K562 (cell line): Measurements from ENCODE around the gene HNRNPA2B1. TPM values are rescaled to one million over a fixed set of nuclear protein-coding genes. Genes with fewer than 3 reads are reported as not detected.

Experiments used
- CAMTA2 ChIP-seq: fragments of 250-450 bp; sonication (Bioruptor Pico); conservative IDR thresholded peaks from 2 replicates; pipeline ENCODE4 v1.5.1; 2022
- CCNT2 ChIP-seq: IDR thresholded peaks from 2 replicates; pipeline ENCODE4 v1.6.1; 2011; ENCODE audit warnings: borderline replicate concordance, low read depth, mild to moderate bottlenecking, moderate library complexity, mixed read lengths, low read length; ENCODE audit not compliant: insufficient read length; ENCODE audit errors: extremely low read depth
- ELF1 ChIP-seq: fragments of 200-800 bp; sonication (Bioruptor generic); IDR thresholded peaks from 2 replicates; pipeline ENCODE4 v1.6.1; 2016; ENCODE audit warnings: missing genetic modification characterization, missing compliant biosample characterization
- MTF1 ChIP-seq: fragments of 250-450 bp; sonication (Bioruptor Pico); IDR thresholded peaks from 2 replicates; pipeline ENCODE4 v1.9.0; 2021; ENCODE audit warnings: moderate library complexity, mild to moderate bottlenecking, inconsistent platforms, borderline replicate concordance
- PHF8 ChIP-seq: fragments of 200-600 bp; sonication (generic); IDR thresholded peaks from 2 replicates; pipeline ENCODE4 v1.6.1; 2012; ENCODE audit warnings: mixed run types, mild to moderate bottlenecking, inconsistent platforms, low read length, moderate library complexity, borderline replicate concordance
- SMARCB1 ChIP-seq: IDR thresholded peaks from 2 replicates; pipeline ENCODE4 v1.6.1; 2011; ENCODE audit warnings: improper control_type of control experiment, low read depth; ENCODE audit not compliant: insufficient read length
- U2AF1 ChIP-seq: fragments of 200-400 bp; formaldehyde crosslinking; optimal IDR thresholded peaks from 2 replicates; pipeline ENCODE3; 2017; ENCODE audit warnings: mild to moderate bottlenecking, low read depth, low read length, moderate library complexity
- ZBED1 ChIP-seq: IDR thresholded peaks from 2 replicates; pipeline ENCODE4 v1.6.1; 2014
- ZNF24 ChIP-seq: fragments of 450-650 bp; IDR thresholded peaks from 2 replicates; pipeline ENCODE4 v1.6.1; 2016
- polyA plus RNA-seq, 8 experiments: library from polyadenylated mRNA; depleted of rRNA in 4 of 8; stranded (reverse) in 5 of 8; unstranded in 3 of 8; fragments of >200 nt; fragmentation: Nextera tagmentation in 2 of 8; fragmentation: Illumina TruSeq in 1 of 8; extraction: Ambion mirVana in 2 of 8; extraction: Trizol in 1 of 8; gene quantifications; 2 replicates each; pipeline versions ENCODE4 v1.2.1 to v1.2.3, GENCODE V29; 2011 to 2014; ENCODE audit warnings: inconsistent platforms in 1 of 8, missing spikeins in 1 of 8
- total RNA-seq, 7 experiments: library from RNA; depleted of rRNA in 6 of 7; stranded (reverse); fragments of >200 nt in 6 of 7; fragmentation: Illumina TruSeq in 2 of 7; extraction: Trizol in 2 of 7; gene quantifications; 2 replicates each; pipeline versions ENCODE4 v1.2.1 to v1.2.3, GENCODE V29; 2011 to 2021; ENCODE audit warnings: low replicate concordance in 1 of 7
- TF ChIP-seq, protein P1 (sequence below): fragments of 250-450 bp; sonication (Bioruptor Pico); IDR thresholded peaks from 2 replicates; pipeline ENCODE4 v1.9.0; 2021; ENCODE audit warnings: mild to moderate bottlenecking
- TF ChIP-seq, protein P2 (sequence below): conservative IDR thresholded peaks from 2 replicates; pipeline ENCODE4 v1.6.1; 2011; ENCODE audit warnings: low read depth, mild to moderate bottlenecking, low read length; ENCODE audit not compliant: control insufficient read depth
- TF ChIP-seq, protein P3 (sequence below), 3 experiments: fragments of 200-800 bp in 1 of 3; fragments of 250-450 bp in 1 of 3; fragments of 450-650 bp in 1 of 3; sonication (Bioruptor Pico) in 1 of 3; sonication (Bioruptor generic) in 1 of 3; formaldehyde crosslinking in 1 of 3; IDR thresholded peaks; 2 replicates each; pipeline versions ENCODE4 v1.6.1 to v1.8.0; 2016 to 2022; ENCODE audit warnings: mild to moderate bottlenecking in 2 of 3, missing genetic modification characterization in 2 of 3, missing compliant biosample characterization in 1 of 3, moderate library complexity in 1 of 3
- TF ChIP-seq, protein P4 (sequence below): fragments of 450-650 bp; formaldehyde crosslinking; IDR thresholded peaks from 2 replicates; pipeline ENCODE4 v1.4.0; 2020; ENCODE audit warnings: mild to moderate bottlenecking, moderate library complexity
- TF ChIP-seq, protein P5 (sequence below), 2 experiments: fragments of 450-650 bp in 1 of 2; IDR thresholded peaks; 2 replicates each; pipeline ENCODE4 v1.6.1; 2011 to 2017; ENCODE audit warnings: low read depth in 2 of 2, antibody characterized with exemption in 1 of 2, borderline replicate concordance in 1 of 2, low read length in 1 of 2, mild to moderate bottlenecking in 1 of 2, mixed read lengths in 1 of 2; ENCODE audit not compliant: control insufficient read depth in 1 of 2

The HNRNPA2B1 gene
- total and polyA plus RNA-seq, 9 of the 15 experiments (the other 6 are each of a cell fraction or from before 2014, with no cell fraction given): 630 to 1,989 (median 865) TPM

DNA sequence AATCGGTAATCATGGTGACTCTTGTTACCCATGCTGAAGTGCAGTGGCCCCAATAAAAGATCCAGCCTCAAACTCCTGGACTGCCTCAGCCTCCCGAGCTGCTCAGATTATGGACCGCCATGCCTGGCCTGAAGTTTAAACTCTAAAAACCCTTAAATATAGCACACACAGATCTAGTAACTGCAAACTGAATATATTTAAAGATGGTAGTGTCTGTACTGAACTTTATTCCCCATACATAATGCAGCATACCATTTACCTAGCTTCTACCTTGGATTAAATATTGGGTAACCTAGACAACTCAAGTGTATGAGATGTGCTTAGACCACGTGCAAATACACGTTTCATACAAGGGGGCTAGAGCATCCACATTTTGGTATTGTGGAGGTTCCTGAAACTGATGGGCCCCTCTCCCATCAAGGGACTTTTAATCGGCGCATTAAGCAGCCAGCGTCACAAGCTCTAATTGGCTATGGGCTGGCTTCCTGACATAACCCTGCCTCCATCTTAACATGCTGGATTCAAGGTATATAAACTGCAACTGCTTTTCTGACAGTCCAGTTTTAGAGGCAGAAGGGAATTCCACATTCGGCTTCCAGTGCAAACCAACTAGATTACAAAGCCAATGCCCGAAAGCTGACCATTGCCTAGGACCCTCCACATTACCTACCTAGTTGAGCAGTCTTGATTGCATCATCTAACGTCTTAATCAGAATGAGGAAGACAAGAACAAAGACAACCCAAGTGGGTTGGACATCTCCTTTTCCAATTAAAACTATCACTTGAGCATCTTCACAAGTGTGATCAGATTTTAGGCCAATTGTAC, 13.0 kb downstream of the HNRNPA2B1 start (continued):
- TF ChIP-seq CCNT2 (peak; percentile 54), CAMTA2 (CRISPR knock-in tag) (0 out of 2 replicates have a peak, but pooled peaks have one; percentile 33), ZNF24 (no peak), U2AF1 (no peak), MTF1 (CRISPR knock-in tag) (no peak), SMARCB1 (no peak), PHF8 (no peak), ZBED1 (peak; percentile 77; the same call in 1 of the 2 replicates), ELF1 (tag) (no peak)
- TF ChIP-seq, protein P1, sequence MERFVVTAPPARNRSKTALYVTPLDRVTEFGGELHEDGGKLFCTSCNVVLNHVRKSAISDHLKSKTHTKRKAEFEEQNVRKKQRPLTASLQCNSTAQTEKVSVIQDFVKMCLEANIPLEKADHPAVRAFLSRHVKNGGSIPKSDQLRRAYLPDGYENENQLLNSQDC (CRISPR knock-in tag): no peak; the same call in none of the 2 replicates
- TF ChIP-seq, protein P2, sequence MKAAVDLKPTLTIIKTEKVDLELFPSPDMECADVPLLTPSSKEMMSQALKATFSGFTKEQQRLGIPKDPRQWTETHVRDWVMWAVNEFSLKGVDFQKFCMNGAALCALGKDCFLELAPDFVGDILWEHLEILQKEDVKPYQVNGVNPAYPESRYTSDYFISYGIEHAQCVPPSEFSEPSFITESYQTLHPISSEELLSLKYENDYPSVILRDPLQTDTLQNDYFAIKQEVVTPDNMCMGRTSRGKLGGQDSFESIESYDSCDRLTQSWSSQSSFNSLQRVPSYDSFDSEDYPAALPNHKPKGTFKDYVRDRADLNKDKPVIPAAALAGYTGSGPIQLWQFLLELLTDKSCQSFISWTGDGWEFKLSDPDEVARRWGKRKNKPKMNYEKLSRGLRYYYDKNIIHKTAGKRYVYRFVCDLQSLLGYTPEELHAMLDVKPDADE: no peak
- TF ChIP-seq, protein P3, sequence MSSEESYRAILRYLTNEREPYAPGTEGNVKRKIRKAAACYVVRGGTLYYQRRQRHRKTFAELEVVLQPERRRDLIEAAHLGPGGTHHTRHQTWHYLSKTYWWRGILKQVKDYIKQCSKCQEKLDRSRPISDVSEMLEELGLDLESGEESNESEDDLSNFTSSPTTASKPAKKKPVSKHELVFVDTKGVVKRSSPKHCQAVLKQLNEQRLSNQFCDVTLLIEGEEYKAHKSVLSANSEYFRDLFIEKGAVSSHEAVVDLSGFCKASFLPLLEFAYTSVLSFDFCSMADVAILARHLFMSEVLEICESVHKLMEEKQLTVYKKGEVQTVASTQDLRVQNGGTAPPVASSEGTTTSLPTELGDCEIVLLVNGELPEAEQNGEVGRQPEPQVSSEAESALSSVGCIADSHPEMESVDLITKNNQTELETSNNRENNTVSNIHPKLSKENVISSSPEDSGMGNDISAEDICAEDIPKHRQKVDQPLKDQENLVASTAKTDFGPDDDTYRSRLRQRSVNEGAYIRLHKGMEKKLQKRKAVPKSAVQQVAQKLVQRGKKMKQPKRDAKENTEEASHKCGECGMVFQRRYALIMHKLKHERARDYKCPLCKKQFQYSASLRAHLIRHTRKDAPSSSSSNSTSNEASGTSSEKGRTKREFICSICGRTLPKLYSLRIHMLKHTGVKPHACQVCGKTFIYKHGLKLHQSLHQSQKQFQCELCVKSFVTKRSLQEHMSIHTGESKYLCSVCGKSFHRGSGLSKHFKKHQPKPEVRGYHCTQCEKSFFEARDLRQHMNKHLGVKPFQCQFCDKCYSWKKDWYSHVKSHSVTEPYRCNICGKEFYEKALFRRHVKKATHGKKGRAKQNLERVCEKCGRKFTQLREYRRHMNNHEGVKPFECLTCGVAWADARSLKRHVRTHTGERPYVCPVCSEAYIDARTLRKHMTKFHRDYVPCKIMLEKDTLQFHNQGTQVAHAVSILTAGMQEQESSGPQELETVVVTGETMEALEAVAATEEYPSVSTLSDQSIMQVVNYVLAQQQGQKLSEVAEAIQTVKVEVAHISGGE (CRISPR knock-in tag; IDR thresholded peaks at IDR 0.05): peak in 1 of 3 experiments; percentile 28; a peak in 1 of 6 replicates
- TF ChIP-seq, protein P4, sequence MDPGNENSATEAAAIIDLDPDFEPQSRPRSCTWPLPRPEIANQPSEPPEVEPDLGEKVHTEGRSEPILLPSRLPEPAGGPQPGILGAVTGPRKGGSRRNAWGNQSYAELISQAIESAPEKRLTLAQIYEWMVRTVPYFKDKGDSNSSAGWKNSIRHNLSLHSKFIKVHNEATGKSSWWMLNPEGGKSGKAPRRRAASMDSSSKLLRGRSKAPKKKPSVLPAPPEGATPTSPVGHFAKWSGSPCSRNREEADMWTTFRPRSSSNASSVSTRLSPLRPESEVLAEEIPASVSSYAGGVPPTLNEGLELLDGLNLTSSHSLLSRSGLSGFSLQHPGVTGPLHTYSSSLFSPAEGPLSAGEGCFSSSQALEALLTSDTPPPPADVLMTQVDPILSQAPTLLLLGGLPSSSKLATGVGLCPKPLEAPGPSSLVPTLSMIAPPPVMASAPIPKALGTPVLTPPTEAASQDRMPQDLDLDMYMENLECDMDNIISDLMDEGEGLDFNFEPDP (CRISPR knock-in tag): peak; percentile 67; the same call in 1 of the 2 replicates
- TF ChIP-seq, protein P5, sequence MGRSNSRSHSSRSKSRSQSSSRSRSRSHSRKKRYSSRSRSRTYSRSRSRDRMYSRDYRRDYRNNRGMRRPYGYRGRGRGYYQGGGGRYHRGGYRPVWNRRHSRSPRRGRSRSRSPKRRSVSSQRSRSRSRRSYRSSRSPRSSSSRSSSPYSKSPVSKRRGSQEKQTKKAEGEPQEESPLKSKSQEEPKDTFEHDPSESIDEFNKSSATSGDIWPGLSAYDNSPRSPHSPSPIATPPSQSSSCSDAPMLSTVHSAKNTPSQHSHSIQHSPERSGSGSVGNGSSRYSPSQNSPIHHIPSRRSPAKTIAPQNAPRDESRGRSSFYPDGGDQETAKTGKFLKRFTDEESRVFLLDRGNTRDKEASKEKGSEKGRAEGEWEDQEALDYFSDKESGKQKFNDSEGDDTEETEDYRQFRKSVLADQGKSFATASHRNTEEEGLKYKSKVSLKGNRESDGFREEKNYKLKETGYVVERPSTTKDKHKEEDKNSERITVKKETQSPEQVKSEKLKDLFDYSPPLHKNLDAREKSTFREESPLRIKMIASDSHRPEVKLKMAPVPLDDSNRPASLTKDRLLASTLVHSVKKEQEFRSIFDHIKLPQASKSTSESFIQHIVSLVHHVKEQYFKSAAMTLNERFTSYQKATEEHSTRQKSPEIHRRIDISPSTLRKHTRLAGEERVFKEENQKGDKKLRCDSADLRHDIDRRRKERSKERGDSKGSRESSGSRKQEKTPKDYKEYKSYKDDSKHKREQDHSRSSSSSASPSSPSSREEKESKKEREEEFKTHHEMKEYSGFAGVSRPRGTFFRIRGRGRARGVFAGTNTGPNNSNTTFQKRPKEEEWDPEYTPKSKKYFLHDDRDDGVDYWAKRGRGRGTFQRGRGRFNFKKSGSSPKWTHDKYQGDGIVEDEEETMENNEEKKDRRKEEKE (IDR thresholded peaks at IDR 0.05; ENCODE audit: borderline replicate concordance in 1 of 2, control insufficient read depth in 1 of 2, low read depth in 2 of 2, low read length in 1 of 2): peak in 1 of 2 experiments; percentile 74; a peak in 2 of 4 replicates
